Renal cortical epithelial cell (primary cell): ENCODE measurements around the gene LMF1. TPM values are rescaled to one million over a fixed set of nuclear protein-coding genes. Genes with fewer than 3 reads are reported as not detected.

Experiments
- DNase-seq: peaks from one replicate; pipeline ENCODE4 v3.0.0-alpha.2; 2011; ENCODE audit warnings: low read depth
- total RNA-seq: library from RNA; depleted of rRNA; stranded (reverse); fragments of >200 nt; gene quantifications from 2 replicates; pipeline ENCODE4 v1.2.3, GENCODE V29; 2014

Gene LMF1
- total RNA-seq, 1 donor from 2014 or later: 27.6 TPM

GRCh38 chr16:912684-913613 lies 57.8 kb downstream of the LMF1 start:
- no peak for DNase-seq

GRCh38 chr16:912322-912683 lies 58.5 kb downstream of the LMF1 start:
- no peak for DNase-seq

DNA sequence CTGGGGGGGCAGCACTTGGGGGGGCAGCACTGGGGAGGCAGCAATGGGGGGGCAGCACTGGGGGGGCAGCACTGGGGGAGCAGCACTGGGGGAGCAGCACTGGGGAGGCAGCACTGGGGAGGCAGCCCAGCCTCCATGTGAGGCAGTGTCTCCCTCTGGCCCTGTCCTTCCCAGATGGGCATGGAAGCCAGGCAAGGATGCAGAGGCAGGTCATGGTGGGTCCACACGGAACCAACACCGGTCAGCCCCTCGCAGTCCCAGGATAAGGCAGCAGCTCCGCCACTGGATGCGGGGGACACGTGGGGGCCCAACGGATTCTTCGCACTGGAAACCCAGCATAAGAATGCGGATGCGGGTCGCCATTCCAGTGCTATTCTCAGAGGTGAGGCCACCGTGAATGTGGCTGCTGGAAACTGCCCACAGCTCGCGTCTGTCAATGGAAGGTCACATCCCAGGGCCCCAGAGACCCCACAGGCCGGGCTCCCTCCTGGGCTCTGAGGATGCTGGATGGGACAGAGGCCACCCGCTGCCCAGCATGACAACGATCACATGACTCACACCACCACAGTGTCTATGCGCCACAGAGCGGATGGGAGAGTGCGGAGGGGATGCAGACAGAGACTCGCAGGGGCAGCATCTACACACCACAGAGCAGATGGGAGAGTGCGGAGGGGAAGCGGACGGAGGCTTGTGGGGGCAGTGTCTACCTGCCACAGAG lies 59.0 kb downstream of the LMF1 start:
- no peak for DNase-seq

GRCh38 chr16:911101-911500 lies 59.7 kb downstream of the LMF1 start:
- DNase-seq: no peak

DNA sequence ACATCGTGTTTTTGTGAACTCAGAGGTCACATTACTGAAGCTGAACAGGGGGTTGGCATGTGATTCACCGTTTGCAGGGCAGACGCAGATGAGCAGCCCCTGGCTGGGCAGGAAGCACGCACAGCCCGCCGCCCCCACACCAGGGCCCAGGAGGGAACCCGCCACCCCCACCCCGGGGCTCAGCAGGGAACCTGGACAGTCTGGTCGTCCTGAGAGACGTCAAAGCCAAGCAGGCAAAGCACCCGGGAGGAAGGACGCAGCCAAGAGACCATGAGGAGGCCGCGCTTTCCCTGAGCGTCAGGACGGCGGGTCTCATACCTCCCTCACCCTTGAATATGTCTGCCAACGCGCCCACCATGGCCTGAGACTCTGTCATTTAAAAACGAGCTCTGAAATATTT lies 60.6 kb downstream of the LMF1 start:
- no peak for DNase-seq

- no peak for DNase-seq
Measured at GRCh38 chr16:909281-910000, 61.3 kb downstream of the LMF1 start.

DNA sequence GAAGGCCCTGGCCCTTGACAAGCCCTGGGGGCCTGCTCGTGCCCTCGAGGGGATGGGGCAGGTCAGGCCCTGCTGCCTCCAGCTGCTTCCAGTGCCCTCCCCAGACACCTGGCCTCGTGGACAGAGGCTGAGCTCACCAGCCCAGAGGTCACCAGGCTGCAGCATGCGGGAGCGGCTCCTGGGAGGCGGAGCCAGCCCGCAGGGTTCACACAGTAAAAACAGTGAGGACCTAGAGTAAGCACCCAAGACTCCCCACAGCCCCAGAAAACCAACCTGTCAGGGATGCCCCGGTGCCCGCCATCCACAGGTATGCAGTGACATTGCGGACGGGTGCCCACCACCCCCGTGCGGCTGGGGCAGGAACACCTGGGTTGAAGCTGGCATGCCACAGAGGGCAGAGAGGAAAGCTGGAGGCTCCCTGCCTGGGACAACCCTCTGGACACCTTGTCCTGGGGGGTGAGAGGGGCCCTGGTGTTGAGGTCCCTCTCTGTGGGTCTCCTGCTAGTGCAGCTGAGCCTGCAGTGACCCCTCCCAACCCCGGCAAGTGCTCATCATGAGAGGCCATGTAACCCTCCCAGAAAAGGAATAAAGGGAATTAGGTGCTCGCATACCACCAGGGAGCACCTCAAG lies 62.1 kb downstream of the LMF1 start:
- DNase-seq: no peak

DNA sequence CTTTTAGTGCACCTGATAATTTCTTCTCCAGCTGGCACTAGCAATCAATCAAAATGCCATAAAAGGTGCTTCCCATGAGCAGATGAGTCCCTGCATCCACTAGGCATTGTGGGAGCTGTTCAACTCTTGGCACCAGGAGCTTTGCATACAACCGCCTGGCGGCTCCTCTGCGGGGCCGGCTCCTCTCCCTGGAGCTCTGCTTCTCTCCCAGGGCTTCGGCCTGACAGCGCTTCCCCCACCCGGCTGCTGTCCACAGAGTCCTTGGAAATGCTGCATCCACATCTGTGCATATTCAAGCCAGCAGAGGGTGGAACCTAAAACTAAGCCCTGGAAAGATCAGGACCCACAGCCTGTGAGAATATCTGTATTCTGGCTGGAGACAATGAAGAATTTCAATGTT lies 62.9 kb downstream of the LMF1 start:
- no peak for DNase-seq

DNA sequence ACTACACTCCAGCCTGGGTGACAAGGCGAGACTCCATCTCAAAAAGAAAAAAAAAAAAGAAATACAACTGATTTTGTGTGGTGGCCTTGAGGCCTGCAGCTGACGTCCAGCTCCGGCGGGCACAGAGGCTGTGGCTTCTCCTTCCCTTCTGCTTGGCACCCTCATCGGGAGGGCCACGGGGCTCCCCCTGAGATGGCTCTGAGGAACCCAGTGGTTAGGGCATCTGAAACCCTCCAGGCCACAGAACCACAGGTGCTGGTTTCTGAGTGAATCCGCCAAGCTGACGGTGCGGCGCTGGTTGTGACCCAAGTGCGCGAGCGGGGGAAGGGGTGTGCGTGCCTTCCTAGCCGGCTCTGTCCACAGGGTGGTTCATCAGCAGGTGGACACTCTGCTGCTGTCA lies 63.4 kb downstream of the LMF1 start:
- no peak for DNase-seq

GRCh38 chr16:906296-906695 lies 64.5 kb downstream of the LMF1 start:
- DNase-seq: no peak

DNA sequence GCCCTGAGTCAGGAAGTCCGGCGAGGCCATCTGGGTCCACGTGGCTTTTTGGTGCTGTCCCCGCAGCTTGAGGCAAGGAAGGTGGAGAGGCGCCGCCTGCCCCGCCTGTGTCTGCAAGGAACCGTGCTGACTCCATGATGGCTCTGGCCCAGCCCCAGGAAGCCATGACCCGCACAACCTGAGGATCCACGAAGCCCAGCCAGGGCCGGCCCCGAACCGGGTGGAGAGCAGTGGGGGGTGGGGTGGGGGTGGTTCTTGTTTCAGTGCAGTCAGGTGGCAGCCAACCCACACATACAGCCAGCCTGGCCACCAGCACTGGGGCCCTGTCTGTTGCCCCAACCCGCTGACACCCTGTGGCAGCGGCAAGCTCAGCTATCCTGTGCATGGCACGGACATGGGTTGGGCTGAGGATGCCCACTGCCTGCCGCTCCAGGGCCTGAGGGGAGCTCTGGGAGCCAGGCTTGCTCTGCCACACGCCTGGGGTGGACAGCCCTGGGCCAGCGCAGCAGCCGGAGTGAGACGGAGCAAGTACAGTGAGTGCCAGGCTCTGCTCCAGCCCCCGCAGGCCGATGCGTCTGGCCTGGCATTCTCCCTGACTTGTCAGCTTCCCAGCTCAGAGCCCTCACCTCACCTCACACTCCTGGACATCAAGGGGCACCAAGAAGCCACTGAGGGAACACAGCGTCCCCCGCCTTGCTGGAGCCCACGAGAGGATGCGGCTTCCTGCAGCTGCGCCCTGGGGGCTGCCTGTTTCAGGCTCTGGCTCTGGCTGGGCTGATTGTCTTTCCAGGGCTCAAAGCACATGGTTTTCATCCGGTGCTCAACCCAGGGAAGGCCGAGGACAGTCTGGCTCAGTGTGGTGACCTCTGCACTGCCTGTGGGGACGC lies 68.8 kb downstream of the LMF1 start:
- DNase-seq: no peak

DNA sequence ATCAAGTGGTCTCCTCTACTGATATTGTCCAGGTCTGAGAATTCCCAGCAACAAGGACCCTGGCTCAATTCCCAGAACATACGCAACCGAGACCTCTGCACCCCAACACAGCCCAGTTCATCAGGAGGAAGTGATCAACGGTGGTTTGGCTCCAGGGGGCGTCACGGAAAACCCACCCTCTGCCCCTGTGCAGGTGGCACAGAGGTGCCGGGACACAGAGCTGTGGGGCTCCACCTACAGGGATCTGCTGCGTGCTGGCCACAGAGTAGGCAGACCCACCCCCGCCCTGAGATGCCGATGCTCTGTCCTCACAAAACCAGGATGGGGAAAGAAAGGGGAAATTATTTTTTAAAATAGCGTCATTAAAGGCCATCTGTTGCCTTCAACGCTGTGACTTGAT lies 69.6 kb downstream of the LMF1 start:
- DNase-seq: no peak

DNA sequence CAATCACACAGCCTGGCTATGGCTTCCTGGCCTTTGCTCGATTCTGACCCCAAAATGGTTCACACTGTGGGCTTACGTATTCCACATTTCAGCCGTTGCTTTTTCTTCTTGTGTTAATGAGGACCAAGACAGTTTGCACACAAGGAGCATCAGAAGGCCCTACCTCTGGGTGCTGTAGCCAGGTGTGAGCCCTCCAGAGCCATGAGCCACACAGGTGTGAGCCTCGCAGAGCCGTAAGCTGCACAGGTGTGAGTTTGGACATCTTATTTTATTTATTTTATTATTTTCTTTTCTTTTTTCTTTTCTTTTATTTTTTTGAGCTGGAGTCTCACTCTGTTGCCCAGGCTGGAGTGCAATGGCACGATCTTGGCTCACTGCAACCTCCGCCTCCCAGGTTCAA lies 70.6 kb downstream of the LMF1 start:
- no peak for DNase-seq

- DNase-seq: no peak
Measured at GRCh38 chr16:899683-900060, 71.1 kb downstream of the LMF1 start.

GRCh38 chr16:898761-899682 lies 71.8 kb downstream of the LMF1 start:
- DNase-seq: no peak

DNA sequence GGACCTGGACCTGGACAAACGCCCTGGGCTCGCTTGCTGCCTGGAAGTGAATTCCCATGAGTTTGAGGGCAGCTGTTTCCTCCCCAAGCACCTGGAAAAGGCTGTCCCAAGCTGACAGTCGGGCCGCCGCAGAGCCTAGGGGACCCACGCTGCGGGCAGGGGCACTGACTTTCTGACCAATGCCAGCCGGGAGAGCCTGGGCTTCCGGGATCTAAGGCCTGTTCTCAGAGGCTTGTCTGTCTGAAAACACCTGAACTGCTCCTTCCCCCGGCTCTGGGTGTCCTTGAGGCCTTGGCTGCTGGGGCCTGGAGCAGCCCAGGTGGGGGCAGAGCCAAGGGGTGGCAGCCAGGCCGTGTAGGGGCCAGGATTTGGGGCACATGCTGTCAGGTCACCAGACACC lies 72.6 kb downstream of the LMF1 start:
- no peak for DNase-seq

- DNase-seq: no peak
Measured at GRCh38 chr16:897701-898100, 73.1 kb downstream of the LMF1 start.

DNA sequence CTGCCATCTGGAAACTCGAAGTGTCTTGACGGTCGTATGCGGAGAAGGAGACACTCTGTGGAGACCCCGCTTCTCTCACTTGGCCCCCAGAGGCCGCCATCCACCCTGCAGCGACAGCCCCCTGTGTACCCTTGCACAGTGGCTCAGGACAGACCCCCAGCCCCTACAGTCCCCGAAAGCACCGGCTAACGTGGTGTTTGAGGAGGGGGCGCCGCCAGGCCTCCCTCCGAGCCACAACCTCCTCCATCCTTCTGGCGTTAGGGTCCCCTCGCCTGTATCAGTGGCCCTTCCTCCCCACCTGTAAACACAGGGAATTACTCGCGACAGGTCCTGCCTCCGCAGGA lies 73.6 kb downstream of the LMF1 start:
- no peak for DNase-seq

DNA sequence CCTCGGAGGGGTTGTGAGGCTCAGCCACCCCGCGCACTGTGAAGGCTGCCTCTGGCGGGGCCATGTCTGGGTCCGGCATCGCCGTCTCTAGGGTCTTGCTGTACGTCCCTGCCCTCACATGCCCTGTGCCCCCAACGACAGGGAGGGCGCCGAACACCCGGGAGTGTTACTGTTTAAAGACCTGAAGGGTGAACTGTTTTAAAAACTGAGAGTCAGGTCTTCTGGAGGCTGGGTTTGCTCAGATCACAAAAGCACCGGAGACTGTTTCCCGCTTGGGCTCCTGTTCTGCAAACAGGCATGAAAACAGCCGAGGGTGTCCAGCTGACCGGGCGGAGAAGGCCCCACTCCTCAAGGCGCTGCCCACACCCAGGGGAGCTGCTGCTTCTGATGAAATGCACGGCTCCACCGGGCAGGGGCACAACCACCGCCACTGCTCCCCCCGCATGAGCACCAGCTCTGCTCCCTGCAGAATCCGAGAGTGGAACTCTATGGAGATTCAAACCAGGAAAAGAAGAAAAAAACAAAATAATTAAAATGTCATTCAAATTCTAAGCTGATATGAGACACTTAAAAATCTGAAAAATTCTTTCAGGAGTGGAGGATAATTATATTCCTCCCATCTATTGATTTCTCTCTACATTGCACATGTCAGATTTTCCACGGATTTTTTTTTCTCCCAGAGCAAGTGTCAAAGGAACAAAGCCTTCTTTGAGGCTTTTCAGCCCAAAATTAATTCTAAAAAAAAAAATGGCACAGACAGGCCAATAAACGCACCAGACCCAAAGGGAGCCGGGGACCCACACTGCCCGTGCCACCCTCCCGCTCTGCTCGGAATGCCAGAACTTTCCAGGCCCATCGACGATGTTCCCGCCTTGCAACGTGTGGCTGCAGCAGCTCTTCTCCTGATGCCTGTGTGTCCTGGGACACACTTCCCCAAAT lies 74.3 kb downstream of the LMF1 start:
- DNase-seq: no peak
